HG03520 (cell line): ENCODE results near the gene SPRING1.
"Not testable (repeated sequence)": the region's sequence is repeated elsewhere in the genome, so short reads cannot be mapped to it uniquely, and the experiment has no call there.

Experiments
- ATAC-seq: cut with Tn5 transposase; IDR thresholded peaks from one replicate; pipeline ENCODE4 v1.9.1; 2021; ENCODE audit warnings: mild to moderate bottlenecking, moderate library complexity; ENCODE audit not compliant: unreplicated experiment

The SPRING1 gene

GRCh38 chr12:116742787-116743186, 4.9 kb upstream of the SPRING1 start:
- not testable (repeated sequence) for ATAC-seq

GRCh38 chr12:116739381-116739887, 1.6 kb upstream of the SPRING1 start:
- no peak for ATAC-seq

- ATAC-seq, result no peak
These were observed 701 bp downstream of the SPRING1 start for GRCh38 chr12:116736962-116737773.

- no peak for ATAC-seq
These were observed 1.8 kb downstream of the SPRING1 start for GRCh38 chr12:116735951-116736599.

- ATAC-seq, result no peak
These were observed 2.8 kb downstream of the SPRING1 start for GRCh38 chr12:116735084-116735483.

- ATAC-seq, result no peak
These were observed 3.6 kb downstream of the SPRING1 start for GRCh38 chr12:116734156-116734768.

GRCh38 chr12:116731801-116732200, 6.1 kb downstream of the SPRING1 start:
- no peak for ATAC-seq

GRCh38 chr12:116727891-116728290, 10.0 kb downstream of the SPRING1 start:
- no peak for ATAC-seq

- ATAC-seq, result no peak
These were observed 10.6 kb downstream of the SPRING1 start for GRCh38 chr12:116727261-116727660.

- ATAC-seq, result no peak
These were observed 11.2 kb downstream of the SPRING1 start for GRCh38 chr12:116726694-116727093.

- no peak for ATAC-seq
These were observed 15.6 kb downstream of the SPRING1 start for GRCh38 chr12:116722245-116722644.

GRCh38 chr12:116719731-116720528, 17.9 kb downstream of the SPRING1 start:
- ATAC-seq, result no peak

GRCh38 chr12:116718655-116719454, 19.0 kb downstream of the SPRING1 start:
- no peak for ATAC-seq

- ATAC-seq, result no peak
These were observed 20.1 kb downstream of the SPRING1 start for GRCh38 chr12:116717466-116718437.

- ATAC-seq, result no peak
These were observed 23.7 kb downstream of the SPRING1 start for GRCh38 chr12:116714175-116714574.

- ATAC-seq, result no peak
These were observed 24.3 kb downstream of the SPRING1 start for GRCh38 chr12:116713527-116713926.

- no peak for ATAC-seq
These were observed 25.2 kb downstream of the SPRING1 start for GRCh38 chr12:116712458-116713303.
